BE2C (cell line): ENCODE results near the gene ZNF580.

Experiments used
- DNase-seq: peaks from one replicate; pipeline ENCODE4 v3.0.0-alpha.2; 2020
- H3K27me3 ChIP-seq: fragments of 250-450 bp; sonication (Bioruptor Pico); 2 replicates; pipeline ENCODE4 v1.5.1; 2020; ENCODE audit warnings: mild to moderate bottlenecking
- H3K36me3 ChIP-seq: fragments of 250-450 bp; sonication (Bioruptor Pico); 2 replicates; pipeline ENCODE4 v1.5.1; 2020; ENCODE audit warnings: mild to moderate bottlenecking
- H3K4me1 ChIP-seq: fragments of 250-450 bp; sonication (Bioruptor Pico); 2 replicates; pipeline ENCODE4 v1.5.1; 2020
- H3K4me3 ChIP-seq: 2 replicates; pipeline ENCODE4 v1.5.1; 2011; ENCODE audit warnings: low read depth, low read length
- H3K9me3 ChIP-seq: fragments of 250-450 bp; sonication (Bioruptor Pico); 2 replicates; pipeline ENCODE4 v1.5.1; 2020
- CTCF ChIP-seq: IDR thresholded peaks from 2 replicates; pipeline ENCODE4 v1.5.1; 2012; ENCODE audit warnings: mild to moderate bottlenecking, low read depth, low read length

ZNF580 gene

GRCh38 chr19:55599842-55600661 is 40.8 kb upstream of the ZNF580 start, which contains the start of gene ZNF524:
TSS of gene ZNF524 (plus strand) at chr19:55600288. CDS start at chr19:55602113, 1,825 bp downstream.
- TF ChIP-seq CTCF, result no peak
- peaks cover 7% of the 10 kb centered on the region; the same call in 1 of the 2 replicates for H3K4me1 ChIP-seq

GRCh38 chr19:55600662-55601028 is 40.2 kb upstream of the ZNF580 start:
- no peaks in the 10 kb centered on the region for H3K27me3 ChIP-seq
- no peak for DNase-seq
- H3K4me1 ChIP-seq, result peaks cover 7% of the 10 kb centered on the region; the same call in 1 of the 2 replicates
- no peak for TF ChIP-seq CTCF
- peaks cover 16% of the 10 kb centered on the region; the same call in 1 of the 2 replicates for H3K36me3 ChIP-seq
- no peaks in the 10 kb centered on the region for H3K9me3 ChIP-seq
- H3K4me3 ChIP-seq, result peak overlapping the region; percentile 59

More at GRCh38 chr19:55599842-55600661, 40.8 kb upstream of the ZNF580 start, which contains the start of gene ZNF524:
- no peaks in the 10 kb centered on the region for H3K9me3 ChIP-seq
- H3K27me3 ChIP-seq, result no peaks in the 10 kb centered on the region
- peak; percentile 92 for DNase-seq
- H3K4me3 ChIP-seq, result peak within 1 kb of the TSS; percentile 91
- H3K36me3 ChIP-seq, result peaks cover 19% of the 10 kb centered on the region; the same call in 1 of the 2 replicates

GRCh38 chr19:55601084-55601483 is 39.7 kb upstream of the ZNF580 start:
- H3K9me3 ChIP-seq, result no peaks in the 10 kb centered on the region
- peaks cover 12% of the 10 kb centered on the region; the same call in 1 of the 2 replicates for H3K36me3 ChIP-seq
- DNase-seq, result no peak
- no peaks in the 10 kb centered on the region for H3K27me3 ChIP-seq
- H3K4me1 ChIP-seq, result peaks cover 7% of the 10 kb centered on the region; the same call in 1 of the 2 replicates
- H3K4me3 ChIP-seq, result peak overlapping the region; percentile 59
- TF ChIP-seq CTCF, result no peak

GRCh38 chr19:55602104-55603001 is 38.4 kb upstream of the ZNF580 start:
- Histone ChIP-seq H3K4me1 (peaks cover 7% of the 10 kb centered on the region; the same call in 1 of the 2 replicates), H3K4me3 (no peak overlapping the region), H3K27me3 (no peaks in the 10 kb centered on the region), H3K9me3 (no peaks in the 10 kb centered on the region), H3K36me3 (peaks cover 7% of the 10 kb centered on the region)
- TF ChIP-seq CTCF, result no peak
- no peak for DNase-seq

- H3K36me3 ChIP-seq, result peaks cover 7% of the 10 kb centered on the region
- peaks cover 6% of the 10 kb centered on the region; the same call in 1 of the 2 replicates for H3K4me1 ChIP-seq
- TF ChIP-seq CTCF, result no peak
Observed at GRCh38 chr19:55603115-55603514, 37.7 kb upstream of the ZNF580 start.

More at GRCh38 chr19:55603115-55603514, 37.7 kb upstream of the ZNF580 start:
- H3K27me3 ChIP-seq, result no peaks in the 10 kb centered on the region
- no peaks in the 10 kb centered on the region for H3K9me3 ChIP-seq
- no peak for DNase-seq
- no peak overlapping the region for H3K4me3 ChIP-seq
